DMS79 (cell line): ENCODE results near the gene SH3BP2.

Experiments used
- DNase-seq: peaks from one replicate; lab custom pipeline; 2025; lab: John Stamatoyannopoulos, UW

SH3BP2 gene

GRCh38 chr4:2803624-2804448, 11.0 kb downstream of the SH3BP2 start:
- DNase-seq: no peak

GRCh38 chr4:2804449-2804972, 11.6 kb downstream of the SH3BP2 start:
- no peak for DNase-seq

GRCh38 chr4:2804973-2805501, 12.2 kb downstream of the SH3BP2 start:
- DNase-seq: no peak

- DNase-seq: no peak
Observed at GRCh38 chr4:2805712-2806389, 13.0 kb downstream of the SH3BP2 start.

GRCh38 chr4:2806390-2807355, 13.8 kb downstream of the SH3BP2 start:
- no peak for DNase-seq

- DNase-seq: no peak
Observed at GRCh38 chr4:2807571-2807970, 14.7 kb downstream of the SH3BP2 start.

GRCh38 chr4:2808001-2808400, 15.1 kb downstream of the SH3BP2 start:
- DNase-seq: no peak

- no peak for DNase-seq
Observed at GRCh38 chr4:2809610-2810180, 16.8 kb downstream of the SH3BP2 start.

GRCh38 chr4:2810388-2810787, 17.5 kb downstream of the SH3BP2 start:
- no peak for DNase-seq

- DNase-seq: no peak
Observed at GRCh38 chr4:2811830-2812611, 19.1 kb downstream of the SH3BP2 start.

- DNase-seq: no peak
Observed at GRCh38 chr4:2812612-2813354, 19.9 kb downstream of the SH3BP2 start.

GRCh38 chr4:2813446-2814405, 20.8 kb downstream of the SH3BP2 start:
- DNase-seq: no peak

- DNase-seq: no peak
Observed at GRCh38 chr4:2814627-2815270, 21.9 kb downstream of the SH3BP2 start.

GRCh38 chr4:2816401-2816954, 23.6 kb downstream of the SH3BP2 start:
- no peak for DNase-seq

GRCh38 chr4:2817137-2817536, 24.3 kb downstream of the SH3BP2 start:
- no peak for DNase-seq

GRCh38 chr4:2817701-2818350, 24.9 kb downstream of the SH3BP2 start:
- DNase-seq: no peak

- no peak for DNase-seq
Observed at GRCh38 chr4:2818351-2818939, 25.6 kb downstream of the SH3BP2 start.
